ENCODE data around the gene TMCC2.

DNA sequence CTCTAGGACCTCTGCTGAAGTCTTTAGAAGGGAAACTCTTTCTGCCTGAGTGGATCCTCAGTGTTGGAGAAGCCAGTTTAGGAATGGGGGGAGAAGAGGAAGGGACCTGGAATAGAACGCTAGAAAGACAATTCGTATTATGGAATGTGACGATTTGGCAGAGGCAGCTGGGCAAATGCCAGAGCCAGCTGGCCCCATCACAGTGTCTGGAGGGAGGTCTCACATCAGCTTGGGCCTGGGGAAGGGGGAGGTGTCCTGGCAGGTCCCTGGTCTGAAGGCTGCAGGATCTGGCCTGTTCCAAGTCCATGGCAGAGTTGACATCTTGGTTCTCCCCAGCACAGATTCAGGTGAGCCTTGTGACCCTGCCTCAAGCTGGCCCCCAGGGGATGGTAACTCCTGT, 11.3 kb downstream of the TMCC2 start:
- TF ChIP-seq POLR2A (IDR thresholded peaks at IDR 0.05; ENCODE audit: low read length) = no peak
- TF ChIP-seq GATA1 (IDR thresholded peaks at IDR 0.05; ENCODE audit: low read depth, low read length) = no peak
